Ovary (tissue), 10 donors: ENCODE measurements around the gene STRIP1. TPM values are rescaled to one million over a fixed set of nuclear protein-coding genes. Genes with fewer than 3 reads are reported as not detected.

Experiments
- DNase-seq, 5 donors: peaks; one replicate each; pipeline ENCODE4 v3.0.0-alpha.2; 2019 to 2020
- H3K27ac ChIP-seq, 2 donors: fragments of 200-600 bp; one replicate each; pipeline versions ENCODE4 v1.5.1 to v1.8.0; 2019 to 2022
- H3K27me3 ChIP-seq: fragments of 200-600 bp; one replicate; pipeline ENCODE4 v1.8.0; 2022
- H3K36me3 ChIP-seq: fragments of 200-600 bp; sonication (generic); one replicate; pipeline ENCODE4 v1.5.1; 2019
- H3K4me1 ChIP-seq: one replicate; pipeline ENCODE4 v1.8.1; 2013; ENCODE audit warnings: mild to moderate bottlenecking, moderate library complexity; ENCODE audit not compliant: insufficient read depth
- H3K4me3 ChIP-seq: fragments of 200-600 bp; sonication (generic); one replicate; pipeline ENCODE4 v1.5.1; 2017
- H3K9me3 ChIP-seq, 2 donors: fragments of 200-600 bp in 1 of 2; sonication (generic) in 1 of 2; one replicate each; pipeline versions ENCODE4 v1.5.1 to v1.8.1; 2013 to 2019; ENCODE audit warnings: mild to moderate bottlenecking in 1 of 2, moderate library complexity in 1 of 2
- CTCF ChIP-seq, 3 donors: fragments of 450-650 bp in 2 of 3; fragments of 200-600 bp in 1 of 3; IDR thresholded peaks; one replicate each; pipeline versions ENCODE4 v1.5.1 to v1.8.0; 2016 to 2022; ENCODE audit warnings: antibody characterized with exemption in 3 of 3, mild to moderate bottlenecking in 1 of 3
- EP300 ChIP-seq: sonication (generic); formaldehyde crosslinking; IDR thresholded peaks from one replicate; pipeline ENCODE4 v1.6.1; 2017; ENCODE audit warnings: antibody characterized with exemption
- POLR2A ChIP-seq: fragments of 450-650 bp; IDR thresholded peaks from one replicate; pipeline ENCODE4 v1.6.1; 2017; ENCODE audit warnings: antibody characterized with exemption, mild to moderate bottlenecking, moderate library complexity
- WGBS, 3 donors: extraction: QIAGEN DNeasy Blood & Tissue Kit in 1 of 3; methylation state at CpG; one replicate each; pipeline versions ENCODE4 v1.1.5 to v1.1.7; 2013 to 2017; 5-methylcytosine and 5-hydroxymethylcytosine counted together
- intact Hi-C, 4 donors: fragments of 100-400 bp; cut with DNase I; formaldehyde crosslinking; loops; one replicate each; pipeline versions ENCODE4 v1.11.0 to v1.15.1; 2022 to 2023
- long read RNA-seq, 3 donors: library from polyadenylated mRNA in 2 of 3; unstranded in 2 of 3; transcript quantifications; one replicate each; pipeline ENCODE4 v2.0.0 and lab custom pipeline, GENCODE V29; 2021 to 2026
- polyA plus RNA-seq, 2 donors: library from polyadenylated mRNA; stranded (reverse); fragments of 200-250 nt in 1 of 2; fragments of 350-450 nt in 1 of 2; fragmentation: Illumina TruSeq in 1 of 2; extraction: RNeasy Lipid Tissue Mini Kit (QIAGEN cat#74804) in 1 of 2; gene quantifications; one replicate each; pipeline ENCODE4 v1.2.3, GENCODE V29; 2013 to 2014
- total RNA-seq, 7 donors: library from RNA; depleted of rRNA in 2 of 7; stranded (reverse); fragments of >200 nt in 2 of 7; fragmentation: NEBNext Ultra II Directional in 3 of 7; extraction: Animal tissue kit (Norgen Biotek cat#: 25700) in 3 of 7; gene quantifications; one replicate each; pipeline versions ENCODE4 v1.1.0 to v1.2.4, GENCODE V29; 2016 to 2023
- donor health status: DM: no; HTN: no; CAD: no; lungs with moderate emphysema.
- donor health status: DM: no; HTN: no; CAD: no.
- donor health status: Bipolar disorder and iron deficiency.
- donor health status: DM: yes; HTN: yes; CAD: no.
- donor health status: DM: no; HTN: no; CAD: no.
- donor health status: DM: yes; HTN: yes; CAD: no.

STRIP1 gene
- total RNA-seq: 10 to 100 TPM; 35.1 to 46.7 (median 45.5) TPM
- 10 to 100 TPM; 21.6 to 27.4 TPM for polyA plus RNA-seq
- long read RNA-seq, donor 1, transcript STRIP1-201 (21 exons, 3,265 nt): major isoform, 31 of 87 reads
- long read RNA-seq, donor 1, partial matches to known transcripts: 33 of 87 reads
- long read RNA-seq, donor 1, other reads (novel, unspliced or antisense): 23 of 87 reads
- long read RNA-seq, donor 2, transcript STRIP1-201 (21 exons, 3,265 nt): major isoform, 5 of 21 reads
- long read RNA-seq, donor 2, partial matches to known transcripts: 15 of 21 reads
- long read RNA-seq, donor 2, other reads (novel, unspliced or antisense): 0 of 21 reads
- long read RNA-seq, donor 3, transcript STRIP1-201 (21 exons, 3,265 nt): major isoform, 62 of 84 reads
- long read RNA-seq, donor 3, partial matches to known transcripts: 9 of 84 reads
- long read RNA-seq, donor 3, other reads (novel, unspliced or antisense): 13 of 84 reads

GRCh38 chr1:110034451-110035235 is at the start of gene STRIP1:
TSS of gene STRIP1 (plus strand) at chr1:110034624. CDS start at chr1:110034638, 14 bp downstream.
- intact Hi-C loops: no loop called here
- H3K4me3 ChIP-seq: peak within 1 kb of the TSS; percentile 80
- no peak for TF ChIP-seq EP300
- TF ChIP-seq CTCF (IDR thresholded peaks at IDR 0.05): no peak
- TF ChIP-seq POLR2A: no peak
- H3K36me3 ChIP-seq: no peaks in the 10 kb centered on the region
- peaks cover 5% of the 10 kb centered on the region for H3K4me1 ChIP-seq
- H3K27ac ChIP-seq: peak within 1 kb of the TSS; percentile 53 to 84
- no peaks in the 10 kb centered on the region for H3K9me3 ChIP-seq
- 1% methylated on average over 54 to 66 of the region's 66 CpGs for WGBS, 3 donors
- H3K27me3 ChIP-seq: no peaks in the 10 kb centered on the region
- DNase-seq: peak; percentile 92 to 94 (median 94)

- TF ChIP-seq CTCF (IDR thresholded peaks at IDR 0.05) (no peak), POLR2A (no peak), EP300 (no peak)
- Histone ChIP-seq H3K9me3 (no peaks in the 10 kb centered on the region), H3K36me3 (no peaks in the 10 kb centered on the region), H3K27ac (peak overlapping the region; percentile 92 to 95), H3K4me3 (peak overlapping the region; percentile 71), H3K27me3 (no peaks in the 10 kb centered on the region), H3K4me1 (peaks cover 9% of the 10 kb centered on the region)
- intact Hi-C loops: loop anchor here (2.0 to 10.0 kb wide), 7 partner anchors 61 to 441 kb away; partner anchors contain the start of gene GNAI3 (in 1 of the 4)
- DNase-seq: no peak
- WGBS, 3 donors: 6 to 9% (median 7%) methylated on average over 22 of the region's 22 CpGs
Measured at GRCh38 chr1:109985247-109986053, 49.0 kb upstream of the STRIP1 start.

- no peaks in the 10 kb centered on the region for H3K9me3 ChIP-seq
- H3K4me1 ChIP-seq: peaks cover 9% of the 10 kb centered on the region
- intact Hi-C loops: loop anchor here (5.0 to 10.0 kb wide), 6 partner anchors 61 to 441 kb away; partner anchors contain the start of gene GNAI3 (in 1 of the 4)
- peak overlapping the region in 1 of 2 donors; percentile 92 for H3K27ac ChIP-seq
- no peak for TF ChIP-seq POLR2A
- TF ChIP-seq CTCF (IDR thresholded peaks at IDR 0.05): no peak
- no peak for TF ChIP-seq EP300
- H3K4me3 ChIP-seq: peak overlapping the region; percentile 71
- H3K36me3 ChIP-seq: no peaks in the 10 kb centered on the region
- no peak for DNase-seq
- H3K27me3 ChIP-seq: no peaks in the 10 kb centered on the region
- 78 to 84% (median 83%) methylated on average over 3 of the region's 3 CpGs for WGBS, 3 donors
Measured at GRCh38 chr1:109986054-109986444, 48.4 kb upstream of the STRIP1 start.
